GM21360 (cell line): ENCODE results near the gene ADAM22.

Experiments used
- ATAC-seq: cut with Tn5 transposase; IDR thresholded peaks from one replicate; pipeline ENCODE4 v1.9.1; 2021; ENCODE audit warnings: mild to moderate bottlenecking, moderate library complexity; ENCODE audit not compliant: unreplicated experiment

ADAM22 gene

DNA sequence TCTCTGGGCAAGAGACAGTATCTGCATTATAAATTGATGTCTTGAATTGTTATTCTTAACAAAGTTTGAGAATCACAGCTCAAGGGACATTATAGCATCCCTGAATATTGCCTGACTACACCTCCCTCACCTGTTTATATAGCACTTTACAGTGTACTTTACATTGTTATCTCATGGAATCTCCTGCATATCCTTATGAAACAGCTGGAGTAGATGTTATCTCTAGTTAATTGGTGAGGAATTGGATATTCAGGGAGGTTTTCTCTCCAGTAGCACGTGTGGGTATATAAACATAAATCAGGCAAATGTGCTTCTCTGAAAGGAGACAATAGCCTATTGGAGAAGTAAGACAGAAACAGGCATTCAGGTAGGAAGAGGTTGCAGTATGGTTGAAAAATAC, 168.6 kb downstream of the ADAM22 start:
- no peak for ATAC-seq

DNA sequence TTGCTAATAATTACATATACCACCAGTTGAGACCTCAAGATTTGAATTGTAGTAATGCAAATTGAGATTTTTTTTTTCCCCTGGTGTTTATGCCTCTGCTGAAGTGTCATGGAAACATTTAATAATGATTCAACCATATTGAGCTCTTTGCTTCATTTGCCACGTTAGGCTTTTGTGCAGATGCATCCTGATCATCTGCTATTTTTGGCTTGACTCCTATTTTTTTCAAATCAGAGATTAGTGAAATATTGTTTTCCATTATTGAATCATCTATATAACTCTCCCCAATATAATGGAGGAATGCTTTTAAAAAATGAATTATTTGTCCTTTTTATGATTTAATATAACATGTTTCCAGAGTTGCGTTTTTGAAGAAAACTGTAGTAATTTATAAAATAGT, 170.7 kb downstream of the ADAM22 start:
- no peak for ATAC-seq

- no peak for ATAC-seq
Measured at GRCh38 chr7:88105231-88105630, 171.2 kb downstream of the ADAM22 start.

- ATAC-seq, result no peak
Measured at GRCh38 chr7:88106434-88106833, 172.4 kb downstream of the ADAM22 start.

DNA sequence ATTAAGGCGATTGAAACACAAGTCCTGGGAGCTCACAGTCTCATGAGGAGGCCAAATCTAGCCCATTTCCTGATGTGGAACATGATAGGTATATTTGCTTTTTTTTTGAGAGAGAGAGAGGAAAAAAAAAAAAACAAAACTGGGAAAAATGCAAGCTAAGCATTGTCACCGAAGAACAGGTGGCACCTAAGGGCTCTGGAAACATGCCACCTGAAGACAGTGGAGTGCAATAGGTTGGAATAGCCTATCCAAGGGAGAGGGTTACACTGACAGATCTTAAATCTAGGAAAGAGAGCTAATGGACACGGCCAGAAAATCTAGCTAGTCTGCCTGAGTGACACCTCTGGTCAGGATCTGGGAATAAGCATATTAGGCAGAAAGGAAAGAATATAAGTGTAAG, 175.6 kb downstream of the ADAM22 start:
- no peak for ATAC-seq

DNA sequence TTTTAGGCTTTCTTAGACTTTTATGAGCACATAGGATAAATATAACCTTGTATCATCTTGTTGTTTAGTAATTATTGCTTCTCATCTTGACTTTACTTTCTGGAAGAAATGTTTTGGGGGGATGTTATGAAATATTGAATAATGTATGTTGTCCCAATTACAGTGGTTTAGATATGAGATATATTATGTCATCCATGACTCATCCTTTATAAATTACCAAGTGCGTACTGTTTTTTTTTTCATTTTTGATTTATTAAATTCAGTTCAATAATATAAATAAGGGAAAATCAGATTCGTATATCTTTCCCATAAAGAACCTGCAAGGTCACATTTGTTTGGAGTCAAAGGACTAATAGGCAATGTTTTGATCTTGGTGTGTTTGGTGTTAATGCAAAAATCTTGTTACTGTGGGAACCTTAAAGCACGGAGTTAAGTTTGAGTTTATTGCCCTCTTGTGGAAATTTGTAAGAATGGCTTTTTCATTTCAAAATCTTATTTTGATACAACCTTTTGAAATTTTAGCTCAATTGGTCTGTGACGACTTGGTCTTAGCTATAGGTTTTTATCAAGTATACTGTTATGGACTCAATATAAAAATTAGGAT, 177.2 kb downstream of the ADAM22 start:
- ATAC-seq, result no peak

- no peak for ATAC-seq
Measured at GRCh38 chr7:88111954-88112471, 178.0 kb downstream of the ADAM22 start.

- no peak for ATAC-seq
Measured at GRCh38 chr7:88115258-88115796, 181.3 kb downstream of the ADAM22 start.

- ATAC-seq, result no peak
Measured at GRCh38 chr7:88115816-88116215, 181.8 kb downstream of the ADAM22 start.

- ATAC-seq, result no peak
Measured at GRCh38 chr7:88116235-88116795, 182.3 kb downstream of the ADAM22 start.

- ATAC-seq, result no peak
Measured at GRCh38 chr7:88117325-88117724, 183.3 kb downstream of the ADAM22 start.

DNA sequence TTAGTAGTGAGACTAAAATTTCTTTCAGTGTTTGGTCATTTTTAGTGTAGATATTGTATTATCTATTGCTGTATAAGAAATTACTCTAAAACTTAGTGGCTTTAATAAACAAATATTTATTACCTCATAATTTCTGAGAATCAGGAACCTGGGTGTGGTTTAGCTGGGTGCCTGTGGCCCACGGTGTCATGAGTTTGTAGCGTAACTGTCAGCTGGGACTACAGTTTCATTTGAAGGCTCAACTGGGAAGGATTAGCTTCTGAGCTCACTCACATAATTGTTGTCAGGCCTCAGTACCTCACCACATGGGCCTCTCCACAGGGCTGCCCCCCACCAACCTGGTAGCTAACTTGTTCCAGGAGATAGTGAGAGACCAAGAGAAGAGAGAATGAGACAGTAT, 187.3 kb downstream of the ADAM22 start:
- no peak for ATAC-seq

DNA sequence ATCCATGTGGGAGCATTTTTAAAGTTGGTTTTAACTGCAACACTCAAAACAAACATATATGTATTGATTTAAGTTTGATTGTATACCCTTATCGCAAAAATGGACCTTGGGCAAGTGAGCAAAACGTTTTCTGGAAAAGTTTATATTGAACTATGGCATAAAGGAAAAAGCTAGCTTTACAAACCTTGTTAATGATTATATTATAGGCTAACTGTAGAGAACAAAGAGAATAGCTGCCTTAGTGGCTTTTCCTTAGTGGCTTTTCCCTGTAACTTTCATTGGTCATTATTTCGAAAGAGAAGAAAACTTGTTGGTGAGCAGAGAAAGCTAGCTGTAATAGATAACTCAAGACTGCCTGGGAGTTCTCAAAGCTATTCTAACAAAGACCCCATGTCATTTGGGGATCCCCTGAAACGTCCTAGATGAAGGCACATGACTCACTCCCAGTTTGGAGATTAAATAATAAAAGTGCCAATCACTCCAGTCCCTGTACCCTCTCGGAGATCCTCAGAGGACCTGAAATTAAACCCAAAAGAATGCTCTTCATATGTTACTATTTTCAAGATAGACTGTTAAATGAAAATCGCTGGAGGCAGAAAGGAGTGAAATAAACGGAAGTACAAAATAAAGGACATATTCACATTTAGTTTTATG, 193.7 kb downstream of the ADAM22 start:
- ATAC-seq, result no peak

DNA sequence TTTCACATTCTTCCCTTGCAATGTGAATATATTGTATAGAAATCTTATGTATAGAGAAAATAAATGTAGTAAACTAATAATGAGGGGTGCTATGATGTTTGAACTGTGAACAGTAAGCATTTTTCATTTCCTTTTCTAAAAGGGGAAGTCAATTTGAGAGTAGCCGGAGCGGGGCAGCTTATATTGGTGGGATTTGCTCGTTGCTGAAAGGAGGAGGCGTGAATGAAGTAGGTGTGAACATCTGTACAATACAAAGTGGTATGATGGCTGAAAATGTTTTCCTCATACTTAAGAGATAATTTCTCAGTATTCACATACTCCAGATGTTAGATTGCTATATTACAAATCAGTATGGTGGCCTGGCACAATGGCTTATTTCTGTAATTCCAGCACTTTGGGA, 198.7 kb downstream of the ADAM22 start:
- no peak for ATAC-seq

DNA sequence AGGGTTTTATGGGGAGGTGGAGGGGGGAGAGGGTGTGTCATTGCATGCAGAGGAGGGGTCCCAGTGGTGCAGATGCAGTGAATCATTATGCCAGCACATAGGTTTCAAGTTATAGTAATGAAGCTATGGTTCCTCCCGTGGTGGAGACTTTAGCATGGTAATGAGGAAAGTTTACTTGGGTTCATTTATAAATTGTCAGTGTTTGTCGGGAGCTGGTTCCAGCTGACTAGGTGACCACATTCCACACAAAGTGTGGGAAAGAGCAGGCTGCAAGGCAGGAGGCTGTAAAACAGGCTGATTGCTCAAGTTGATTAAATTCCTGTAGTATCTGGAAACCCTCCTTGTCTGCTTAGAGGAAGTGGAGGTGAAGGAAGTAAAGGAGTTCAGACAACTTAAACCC, 206.9 kb downstream of the ADAM22 start:
- ATAC-seq, result no peak

GRCh38 chr7:88141479-88141878, 207.4 kb downstream of the ADAM22 start:
- ATAC-seq, result no peak

GRCh38 chr7:88141953-88142352, 207.9 kb downstream of the ADAM22 start:
- no peak for ATAC-seq

DNA sequence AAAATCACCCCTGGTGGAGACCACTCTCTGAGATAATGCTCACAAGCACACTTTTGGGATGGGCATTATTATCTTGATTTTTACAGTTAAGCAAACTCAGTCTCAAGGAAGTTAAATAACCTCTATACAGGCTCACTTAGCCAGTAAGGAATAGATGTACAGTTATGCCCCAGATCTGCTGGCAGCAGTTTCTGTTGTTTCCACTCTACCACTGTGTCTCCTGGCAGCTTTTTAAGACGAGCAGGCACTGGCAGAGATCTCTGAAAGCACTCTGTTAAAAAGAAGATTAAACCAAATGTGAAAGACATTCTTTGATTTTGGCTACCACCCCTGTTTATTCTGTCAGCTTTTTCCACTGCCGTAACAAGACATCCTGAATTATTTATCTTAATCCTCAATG, 212.6 kb downstream of the ADAM22 start:
- no peak for ATAC-seq

DNA sequence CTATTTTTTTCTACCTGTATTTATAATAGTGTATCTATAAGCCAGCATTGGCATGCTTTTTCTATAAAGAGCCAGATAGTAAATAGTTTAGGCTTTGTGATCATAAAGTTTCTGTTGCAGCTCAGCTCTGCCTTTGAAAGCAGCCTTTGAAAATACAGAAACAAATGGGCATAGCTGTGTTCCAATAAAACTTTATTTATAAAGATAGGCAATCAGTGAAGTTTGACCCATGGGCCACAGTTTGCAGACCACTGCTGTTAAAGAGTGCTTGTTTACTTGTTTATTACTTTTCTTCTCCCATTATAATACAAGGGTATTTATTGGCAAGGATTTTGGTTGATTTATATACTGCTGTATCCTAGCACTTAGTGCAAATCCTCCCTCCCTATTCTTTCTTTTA, 213.3 kb downstream of the ADAM22 start:
- no peak for ATAC-seq

GRCh38 chr7:88147949-88148348, 213.9 kb downstream of the ADAM22 start:
- no peak for ATAC-seq

- no peak for ATAC-seq
Measured at GRCh38 chr7:88150033-88150432, 216.0 kb downstream of the ADAM22 start.

- ATAC-seq, result no peak
Measured at GRCh38 chr7:88151119-88151790, 217.2 kb downstream of the ADAM22 start.
